ENCODE measurements around the gene ARHGAP24. TPM values are rescaled to one million over a fixed set of nuclear protein-coding genes. Genes with fewer than 3 reads are reported as not detected.

Gene ARHGAP24
- total RNA-seq, 1 experiment from 2014 or later: 2.1 TPM

DNA sequence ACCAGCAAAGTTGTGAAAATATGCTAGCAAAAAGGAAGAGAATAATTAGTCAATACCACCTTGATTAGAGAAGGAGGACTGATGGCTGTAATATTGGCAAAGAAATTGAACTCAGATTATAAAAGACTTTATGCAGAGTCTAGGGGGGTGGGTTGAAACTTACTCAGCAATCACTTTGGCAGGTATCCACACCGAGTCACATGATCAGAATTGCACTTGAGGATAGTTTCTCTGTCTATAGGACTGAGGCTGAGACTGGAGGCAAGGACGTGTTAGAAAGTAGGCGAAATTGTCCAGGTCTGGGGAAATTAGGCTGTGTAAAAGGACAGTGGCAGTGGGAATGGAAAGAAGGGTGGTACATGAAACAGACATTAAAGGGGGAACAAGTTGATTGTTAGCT is 284.4 kb downstream of the ARHGAP24 start:
- no peak overlapping the region for H3K27ac Mint-ChIP-seq
- POLR2A ChIA-PET: no interaction called here
- CTCF ChIA-PET: no interaction called here
- H3K36me3 Mint-ChIP-seq: no peaks in the 10 kb centered on the region
- ATAC-seq (no peak), DNase-seq (ENCODE audit: low spot score) (no peak)
- no peak overlapping the region for H3K4me3 Mint-ChIP-seq
- H3K9me3 Mint-ChIP-seq: no peaks in the 10 kb centered on the region
- TF ChIP-seq TEAD1 (CRISPR knock-in tag; IDR thresholded peaks at IDR 0.05) (no peak), KAT7 (CRISPR knock-in tag; IDR thresholded peaks at IDR 0.05; ENCODE audit: borderline replicate concordance) (no peak), NFE2L1 (CRISPR knock-in tag; IDR thresholded peaks at IDR 0.05) (no peak), FOXP1 (CRISPR knock-in tag; IDR thresholded peaks at IDR 0.05; ENCODE audit: borderline replicate concordance) (no peak)
- TF ChIP-seq, protein P1, sequence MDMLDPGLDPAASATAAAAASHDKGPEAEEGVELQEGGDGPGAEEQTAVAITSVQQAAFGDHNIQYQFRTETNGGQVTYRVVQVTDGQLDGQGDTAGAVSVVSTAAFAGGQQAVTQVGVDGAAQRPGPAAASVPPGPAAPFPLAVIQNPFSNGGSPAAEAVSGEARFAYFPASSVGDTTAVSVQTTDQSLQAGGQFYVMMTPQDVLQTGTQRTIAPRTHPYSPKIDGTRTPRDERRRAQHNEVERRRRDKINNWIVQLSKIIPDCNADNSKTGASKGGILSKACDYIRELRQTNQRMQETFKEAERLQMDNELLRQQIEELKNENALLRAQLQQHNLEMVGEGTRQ (CRISPR knock-in tag; IDR thresholded peaks at IDR 0.05): peak; percentile 53
- peaks cover 28% of the 10 kb centered on the region for H3K4me1 Mint-ChIP-seq
- H3K27me3 Mint-ChIP-seq (ENCODE audit: low read depth): no peaks in the 10 kb centered on the region

DNA sequence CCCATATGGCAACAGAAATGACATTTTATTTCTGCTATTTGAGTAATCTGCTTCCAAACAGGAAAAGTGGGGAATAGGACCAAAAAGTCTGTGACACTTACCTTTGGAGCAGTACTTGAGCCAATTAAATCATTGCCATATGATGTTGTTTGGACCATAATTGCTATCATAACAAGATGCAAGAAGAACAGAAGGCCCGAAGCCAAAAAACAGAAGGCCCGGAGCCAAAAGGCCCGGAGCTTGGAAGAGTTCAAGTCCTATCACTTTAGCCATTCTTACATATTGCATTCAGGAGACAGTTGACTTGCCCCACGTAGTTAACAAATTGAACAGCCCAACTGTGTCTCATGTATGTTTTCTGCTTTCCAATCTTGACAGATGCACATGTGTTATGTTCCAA is 285.6 kb downstream of the ARHGAP24 start:
- ChIA-PET CTCF (no interaction called here), POLR2A (no interaction called here)
- ATAC-seq (no peak), DNase-seq (ENCODE audit: low spot score) (no peak)
- H3K27ac Mint-ChIP-seq: no peak overlapping the region
- TF ChIP-seq, protein P2, sequence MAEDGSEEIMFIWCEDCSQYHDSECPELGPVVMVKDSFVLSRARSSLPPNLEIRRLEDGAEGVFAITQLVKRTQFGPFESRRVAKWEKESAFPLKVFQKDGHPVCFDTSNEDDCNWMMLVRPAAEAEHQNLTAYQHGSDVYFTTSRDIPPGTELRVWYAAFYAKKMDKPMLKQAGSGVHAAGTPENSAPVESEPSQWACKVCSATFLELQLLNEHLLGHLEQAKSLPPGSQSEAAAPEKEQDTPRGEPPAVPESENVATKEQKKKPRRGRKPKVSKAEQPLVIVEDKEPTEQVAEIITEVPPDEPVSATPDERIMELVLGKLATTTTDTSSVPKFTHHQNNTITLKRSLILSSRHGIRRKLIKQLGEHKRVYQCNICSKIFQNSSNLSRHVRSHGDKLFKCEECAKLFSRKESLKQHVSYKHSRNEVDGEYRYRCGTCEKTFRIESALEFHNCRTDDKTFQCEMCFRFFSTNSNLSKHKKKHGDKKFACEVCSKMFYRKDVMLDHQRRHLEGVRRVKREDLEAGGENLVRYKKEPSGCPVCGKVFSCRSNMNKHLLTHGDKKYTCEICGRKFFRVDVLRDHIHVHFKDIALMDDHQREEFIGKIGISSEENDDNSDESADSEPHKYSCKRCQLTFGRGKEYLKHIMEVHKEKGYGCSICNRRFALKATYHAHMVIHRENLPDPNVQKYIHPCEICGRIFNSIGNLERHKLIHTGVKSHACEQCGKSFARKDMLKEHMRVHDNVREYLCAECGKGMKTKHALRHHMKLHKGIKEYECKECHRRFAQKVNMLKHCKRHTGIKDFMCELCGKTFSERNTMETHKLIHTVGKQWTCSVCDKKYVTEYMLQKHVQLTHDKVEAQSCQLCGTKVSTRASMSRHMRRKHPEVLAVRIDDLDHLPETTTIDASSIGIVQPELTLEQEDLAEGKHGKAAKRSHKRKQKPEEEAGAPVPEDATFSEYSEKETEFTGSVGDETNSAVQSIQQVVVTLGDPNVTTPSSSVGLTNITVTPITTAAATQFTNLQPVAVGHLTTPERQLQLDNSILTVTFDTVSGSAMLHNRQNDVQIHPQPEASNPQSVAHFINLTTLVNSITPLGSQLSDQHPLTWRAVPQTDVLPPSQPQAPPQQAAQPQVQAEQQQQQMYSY (CRISPR knock-in tag; IDR thresholded peaks at IDR 0.05): no peak
- TF ChIP-seq ZNF423 (CRISPR knock-in tag; IDR thresholded peaks at IDR 0.05): no peak
- no peak for TF ChIP-seq KAT7 (CRISPR knock-in tag; IDR thresholded peaks at IDR 0.05; ENCODE audit: borderline replicate concordance)
- TF ChIP-seq, protein P3, sequence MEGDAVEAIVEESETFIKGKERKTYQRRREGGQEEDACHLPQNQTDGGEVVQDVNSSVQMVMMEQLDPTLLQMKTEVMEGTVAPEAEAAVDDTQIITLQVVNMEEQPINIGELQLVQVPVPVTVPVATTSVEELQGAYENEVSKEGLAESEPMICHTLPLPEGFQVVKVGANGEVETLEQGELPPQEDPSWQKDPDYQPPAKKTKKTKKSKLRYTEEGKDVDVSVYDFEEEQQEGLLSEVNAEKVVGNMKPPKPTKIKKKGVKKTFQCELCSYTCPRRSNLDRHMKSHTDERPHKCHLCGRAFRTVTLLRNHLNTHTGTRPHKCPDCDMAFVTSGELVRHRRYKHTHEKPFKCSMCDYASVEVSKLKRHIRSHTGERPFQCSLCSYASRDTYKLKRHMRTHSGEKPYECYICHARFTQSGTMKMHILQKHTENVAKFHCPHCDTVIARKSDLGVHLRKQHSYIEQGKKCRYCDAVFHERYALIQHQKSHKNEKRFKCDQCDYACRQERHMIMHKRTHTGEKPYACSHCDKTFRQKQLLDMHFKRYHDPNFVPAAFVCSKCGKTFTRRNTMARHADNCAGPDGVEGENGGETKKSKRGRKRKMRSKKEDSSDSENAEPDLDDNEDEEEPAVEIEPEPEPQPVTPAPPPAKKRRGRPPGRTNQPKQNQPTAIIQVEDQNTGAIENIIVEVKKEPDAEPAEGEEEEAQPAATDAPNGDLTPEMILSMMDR (IDR thresholded peaks at IDR 0.05): no peak
- TF ChIP-seq, protein P4, sequence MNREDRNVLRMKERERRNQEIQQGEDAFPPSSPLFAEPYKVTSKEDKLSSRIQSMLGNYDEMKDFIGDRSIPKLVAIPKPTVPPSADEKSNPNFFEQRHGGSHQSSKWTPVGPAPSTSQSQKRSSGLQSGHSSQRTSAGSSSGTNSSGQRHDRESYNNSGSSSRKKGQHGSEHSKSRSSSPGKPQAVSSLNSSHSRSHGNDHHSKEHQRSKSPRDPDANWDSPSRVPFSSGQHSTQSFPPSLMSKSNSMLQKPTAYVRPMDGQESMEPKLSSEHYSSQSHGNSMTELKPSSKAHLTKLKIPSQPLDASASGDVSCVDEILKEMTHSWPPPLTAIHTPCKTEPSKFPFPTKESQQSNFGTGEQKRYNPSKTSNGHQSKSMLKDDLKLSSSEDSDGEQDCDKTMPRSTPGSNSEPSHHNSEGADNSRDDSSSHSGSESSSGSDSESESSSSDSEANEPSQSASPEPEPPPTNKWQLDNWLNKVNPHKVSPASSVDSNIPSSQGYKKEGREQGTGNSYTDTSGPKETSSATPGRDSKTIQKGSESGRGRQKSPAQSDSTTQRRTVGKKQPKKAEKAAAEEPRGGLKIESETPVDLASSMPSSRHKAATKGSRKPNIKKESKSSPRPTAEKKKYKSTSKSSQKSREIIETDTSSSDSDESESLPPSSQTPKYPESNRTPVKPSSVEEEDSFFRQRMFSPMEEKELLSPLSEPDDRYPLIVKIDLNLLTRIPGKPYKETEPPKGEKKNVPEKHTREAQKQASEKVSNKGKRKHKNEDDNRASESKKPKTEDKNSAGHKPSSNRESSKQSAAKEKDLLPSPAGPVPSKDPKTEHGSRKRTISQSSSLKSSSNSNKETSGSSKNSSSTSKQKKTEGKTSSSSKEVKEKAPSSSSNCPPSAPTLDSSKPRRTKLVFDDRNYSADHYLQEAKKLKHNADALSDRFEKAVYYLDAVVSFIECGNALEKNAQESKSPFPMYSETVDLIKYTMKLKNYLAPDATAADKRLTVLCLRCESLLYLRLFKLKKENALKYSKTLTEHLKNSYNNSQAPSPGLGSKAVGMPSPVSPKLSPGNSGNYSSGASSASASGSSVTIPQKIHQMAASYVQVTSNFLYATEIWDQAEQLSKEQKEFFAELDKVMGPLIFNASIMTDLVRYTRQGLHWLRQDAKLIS (CRISPR knock-in tag; IDR thresholded peaks at IDR 0.05; ENCODE audit: borderline replicate concordance): no peak
- no peak for TF ChIP-seq SP1 (CRISPR knock-in tag; conservative IDR thresholded peaks at IDR 0.05)
- TF ChIP-seq ZNF396 (CRISPR knock-in tag; IDR thresholded peaks at IDR 0.05; ENCODE audit: borderline replicate concordance): no peak
- TF ChIP-seq, protein P5, sequence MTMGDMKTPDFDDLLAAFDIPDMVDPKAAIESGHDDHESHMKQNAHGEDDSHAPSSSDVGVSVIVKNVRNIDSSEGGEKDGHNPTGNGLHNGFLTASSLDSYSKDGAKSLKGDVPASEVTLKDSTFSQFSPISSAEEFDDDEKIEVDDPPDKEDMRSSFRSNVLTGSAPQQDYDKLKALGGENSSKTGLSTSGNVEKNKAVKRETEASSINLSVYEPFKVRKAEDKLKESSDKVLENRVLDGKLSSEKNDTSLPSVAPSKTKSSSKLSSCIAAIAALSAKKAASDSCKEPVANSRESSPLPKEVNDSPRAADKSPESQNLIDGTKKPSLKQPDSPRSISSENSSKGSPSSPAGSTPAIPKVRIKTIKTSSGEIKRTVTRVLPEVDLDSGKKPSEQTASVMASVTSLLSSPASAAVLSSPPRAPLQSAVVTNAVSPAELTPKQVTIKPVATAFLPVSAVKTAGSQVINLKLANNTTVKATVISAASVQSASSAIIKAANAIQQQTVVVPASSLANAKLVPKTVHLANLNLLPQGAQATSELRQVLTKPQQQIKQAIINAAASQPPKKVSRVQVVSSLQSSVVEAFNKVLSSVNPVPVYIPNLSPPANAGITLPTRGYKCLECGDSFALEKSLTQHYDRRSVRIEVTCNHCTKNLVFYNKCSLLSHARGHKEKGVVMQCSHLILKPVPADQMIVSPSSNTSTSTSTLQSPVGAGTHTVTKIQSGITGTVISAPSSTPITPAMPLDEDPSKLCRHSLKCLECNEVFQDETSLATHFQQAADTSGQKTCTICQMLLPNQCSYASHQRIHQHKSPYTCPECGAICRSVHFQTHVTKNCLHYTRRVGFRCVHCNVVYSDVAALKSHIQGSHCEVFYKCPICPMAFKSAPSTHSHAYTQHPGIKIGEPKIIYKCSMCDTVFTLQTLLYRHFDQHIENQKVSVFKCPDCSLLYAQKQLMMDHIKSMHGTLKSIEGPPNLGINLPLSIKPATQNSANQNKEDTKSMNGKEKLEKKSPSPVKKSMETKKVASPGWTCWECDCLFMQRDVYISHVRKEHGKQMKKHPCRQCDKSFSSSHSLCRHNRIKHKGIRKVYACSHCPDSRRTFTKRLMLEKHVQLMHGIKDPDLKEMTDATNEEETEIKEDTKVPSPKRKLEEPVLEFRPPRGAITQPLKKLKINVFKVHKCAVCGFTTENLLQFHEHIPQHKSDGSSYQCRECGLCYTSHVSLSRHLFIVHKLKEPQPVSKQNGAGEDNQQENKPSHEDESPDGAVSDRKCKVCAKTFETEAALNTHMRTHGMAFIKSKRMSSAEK (CRISPR knock-in tag; IDR thresholded peaks at IDR 0.05; ENCODE audit: borderline replicate concordance): no peak
- H3K36me3 Mint-ChIP-seq: no peaks in the 10 kb centered on the region
- no peak overlapping the region for H3K4me3 Mint-ChIP-seq
- no peaks in the 10 kb centered on the region for H3K9me3 Mint-ChIP-seq
- H3K4me1 Mint-ChIP-seq: peaks cover 37% of the 10 kb centered on the region
- no peaks in the 10 kb centered on the region for H3K27me3 Mint-ChIP-seq (ENCODE audit: low read depth)
